Keratinocyte (primary cell): ENCODE results near the gene IMPDH2.

Experiments
- CTCF ChIP-seq, 3 experiments: IDR thresholded peaks in 1 of 3; conservative IDR thresholded peaks in 1 of 3; optimal IDR thresholded peaks in 1 of 3; 2 replicates in 2 of 3; 3 replicates in 1 of 3; pipeline versions ENCODE3 to v1.5.1; 2011; ENCODE audit warnings: low read length in 3 of 3, mild to moderate bottlenecking in 3 of 3, moderate library complexity in 2 of 3, control low read depth in 1 of 3, inconsistent platforms in 1 of 3; ENCODE audit not compliant: insufficient read depth in 2 of 3; ENCODE audit errors: extremely low read depth in 1 of 3
- EZH2 ChIP-seq: IDR thresholded peaks from one replicate; pipeline ENCODE4 v1.6.1; 2012; ENCODE audit warnings: inconsistent platforms, mild to moderate bottlenecking, low read length, moderate library complexity

GRCh38 chr3:48985831-48986376 lies 43.3 kb downstream of the IMPDH2 start:
- no peak for TF ChIP-seq CTCF (optimal IDR thresholded peaks at IDR 0.05 in 1 of 3, IDR thresholded peaks at IDR 0.05 in 1 of 3, conservative IDR thresholded peaks at IDR 0.05 in 1 of 3; ENCODE audit: extremely low read depth in 1 of 3, insufficient read depth in 2 of 3, low read length in 3 of 3)
- no peak for TF ChIP-seq EZH2
